B cell (primary cell): ENCODE measurements around the gene CPA1. TPM values are rescaled to one million over a fixed set of nuclear protein-coding genes. Genes with fewer than 3 reads are reported as not detected.

Experiments
- ATAC-seq: fragments of 200-7000 bp; cut with Tn5 transposase; one replicate; pipeline ENCODE4 v1.10.0; 2021; ENCODE audit warnings: low read depth, mild to moderate bottlenecking, moderate number of reproducible peaks, moderate library complexity
- CTCF ChIA-PET: fragments of 350-600 bp; sonication (Branson Sonifier 250); formaldehyde crosslinking; loops from one replicate; lab custom pipeline; 2021; ENCODE audit warnings: antibody characterized with exemption, inconsistent platforms; lab: Charles Lee
- POLR2A ChIA-PET: fragments of 350-600 bp; sonication (Branson Sonifier 250); formaldehyde crosslinking; loops from one replicate; lab custom pipeline; 2021; ENCODE audit warnings: antibody characterized with exemption; lab: Charles Lee
- DNase-seq: peaks from one replicate; pipeline ENCODE4 v3.0.0; 2013
- H2AFZ ChIP-seq: 2 replicates; pipeline ENCODE4 v1.6.1; 2012; ENCODE audit warnings: mild to moderate bottlenecking, low read depth, low read length; ENCODE audit not compliant: insufficient read depth, poor library complexity, severe bottlenecking
- H3K27ac ChIP-seq, 2 donors: 1 replicate in 1 of 2; 2 replicates in 1 of 2; pipeline ENCODE4 v1.5.1; 2012 to 2013; ENCODE audit warnings: low read length in 2 of 2, mild to moderate bottlenecking in 2 of 2, moderate library complexity in 1 of 2
- H3K27me3 ChIP-seq, 4 experiments: fragments of 200-600 bp in 1 of 4; sonication (generic) in 1 of 4; replicated peaks in 1 of 4; 1 replicate in 2 of 4; 2 replicates in 2 of 4; pipeline versions ENCODE4 v1.6.1 to v1.7.0; 2013 to 2016; ENCODE audit warnings: low read length in 3 of 4, mild to moderate bottlenecking in 2 of 4, mixed read lengths in 1 of 4, moderate library complexity in 1 of 4; ENCODE audit not compliant: insufficient read depth in 4 of 4, control insufficient read depth in 3 of 4; ENCODE audit errors: control extremely low read depth in 1 of 4
- H3K36me3 ChIP-seq, 2 experiments: replicated peaks in 1 of 2; 1 replicate in 1 of 2; 2 replicates in 1 of 2; pipeline versions ENCODE4 v1.6.1 to v1.7.1; 2013; ENCODE audit warnings: low read length in 1 of 2; ENCODE audit not compliant: insufficient read depth in 2 of 2, control insufficient read depth in 1 of 2; ENCODE audit errors: control extremely low read depth in 1 of 2, extremely low read depth in 1 of 2
- H3K4me1 ChIP-seq, 2 donors: fragments of 200-600 bp in 1 of 2; sonication (generic) in 1 of 2; 1 replicate in 1 of 2; 2 replicates in 1 of 2; pipeline versions ENCODE4 v1.5.1 to v1.6.1; 2013 to 2017; ENCODE audit warnings: low read length in 2 of 2; ENCODE audit not compliant: control insufficient read depth in 2 of 2, insufficient read depth in 2 of 2
- H3K4me2 ChIP-seq: replicated peaks from 2 replicates; pipeline ENCODE3; 2012; ENCODE audit warnings: mild to moderate bottlenecking, low read depth, low read length; ENCODE audit not compliant: poor library complexity, severe bottlenecking
- H3K4me3 ChIP-seq, 5 experiments: fragments of 200-600 bp in 1 of 5; sonication (generic) in 1 of 5; 1 replicate in 3 of 5; 2 replicates in 2 of 5; pipeline versions ENCODE4 v1.5.1 to v1.7.0; 2011 to 2016; ENCODE audit warnings: low read length in 4 of 5, mild to moderate bottlenecking in 4 of 5, low read depth in 2 of 5, control low read depth in 1 of 5, moderate library complexity in 1 of 5; ENCODE audit not compliant: insufficient read depth in 1 of 5; ENCODE audit errors: control extremely low read depth in 1 of 5, extremely low read depth in 1 of 5
- H3K79me2 ChIP-seq: fragments of 200-600 bp; sonication (generic); one replicate; pipeline ENCODE4 v1.6.0; 2016; ENCODE audit warnings: low read length; ENCODE audit not compliant: control insufficient read depth, insufficient read depth
- H3K9ac ChIP-seq: fragments of 200-600 bp; sonication (generic); 2 replicates; pipeline ENCODE4 v1.6.1; 2017; ENCODE audit warnings: mild to moderate bottlenecking, low read length, moderate library complexity
- H3K9me3 ChIP-seq, 3 donors: one replicate each; pipeline versions ENCODE4 v1.6.1 to v1.7.1; 2013; ENCODE audit warnings: low read length in 2 of 3; ENCODE audit not compliant: control insufficient read depth in 2 of 3, insufficient read depth in 1 of 3; ENCODE audit errors: control extremely low read depth in 1 of 3
- H4K20me1 ChIP-seq: 2 replicates; pipeline ENCODE4 v1.6.0; 2012; ENCODE audit warnings: mild to moderate bottlenecking, low read length; ENCODE audit not compliant: insufficient read depth, control insufficient read depth, poor library complexity, severe bottlenecking
- H3K27ac Mint-ChIP-seq: one replicate; pipeline ENCODE4 v1.8.0; 2021; ENCODE audit warnings: mixed read lengths
- H3K27me3 Mint-ChIP-seq: one replicate; pipeline ENCODE4 v1.8.0; 2021; ENCODE audit warnings: mixed read lengths
- H3K4me1 Mint-ChIP-seq: one replicate; pipeline ENCODE4 v1.8.0; 2021; ENCODE audit warnings: mixed read lengths
- H3K4me3 Mint-ChIP-seq: one replicate; pipeline ENCODE4 v1.8.0; 2021; ENCODE audit warnings: mixed read lengths
- H3K9me3 Mint-ChIP-seq: one replicate; pipeline ENCODE4 v1.8.0; 2022; ENCODE audit warnings: mixed read lengths; ENCODE audit not compliant: insufficient read depth
- EZH2 ChIP-seq: IDR thresholded peaks from 2 replicates; pipeline ENCODE4 v1.6.1; 2012; ENCODE audit warnings: borderline replicate concordance, low read depth, mild to moderate bottlenecking, moderate library complexity, low read length; ENCODE audit not compliant: insufficient read depth, poor library complexity, severe bottlenecking
- WGBS: methylation state at CpG from one replicate; pipeline ENCODE4 v1.1.5; 2013; ENCODE audit warnings: missing lambda C conversion rate; ENCODE audit not compliant: insufficient coverage; 5-methylcytosine and 5-hydroxymethylcytosine counted together
- intact Hi-C: fragments of 100-400 bp; cut with micrococcal nuclease; formaldehyde crosslinking; loops from one replicate; pipeline ENCODE4 v1.10.0; 2022
- polyA plus RNA-seq: library from polyadenylated mRNA; depleted of rRNA; stranded (reverse); fragments of >200 nt; gene quantifications from 2 replicates; pipeline ENCODE4 v1.2.3, GENCODE V29; 2012
- total RNA-seq, 2 donors: library from RNA; stranded (reverse); fragments of 120-200 nt in 1 of 2; gene quantifications; 1 replicate in 1 of 2; 2 replicates in 1 of 2; pipeline versions ENCODE4 v1.2.3 to v1.2.4, GENCODE V29; 2013 to 2022
- TF ChIP-seq, protein P1 (sequence below): fragments of 200-600 bp; IDR thresholded peaks from one replicate; pipeline ENCODE4 v1.8.0; 2022; ENCODE audit warnings: antibody characterized with exemption, mild to moderate bottlenecking

CPA1 gene
- total and polyA plus RNA-seq, 2 donors (not counting 1 experiment from before 2014, with no cell fraction given), result not detected

DNA sequence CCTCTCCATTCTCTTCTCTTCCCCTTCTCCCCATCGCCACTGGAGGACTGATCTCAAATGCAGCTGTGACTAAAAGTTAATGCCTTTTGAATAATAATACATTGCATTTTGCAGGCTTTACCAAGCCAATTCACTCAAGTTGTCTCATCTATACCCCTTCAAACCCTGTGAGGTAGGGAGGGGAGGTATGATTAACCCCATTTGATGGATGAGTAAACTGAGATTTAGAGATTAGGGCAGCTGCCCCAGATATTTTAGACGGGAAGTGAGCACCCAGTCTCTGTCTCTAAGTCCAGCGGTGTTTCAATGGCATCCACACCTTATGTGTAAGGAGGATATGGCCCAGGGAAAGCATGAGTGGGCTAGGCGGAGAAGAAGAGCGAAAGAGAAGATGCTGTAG, 34.6 kb upstream of the CPA1 start:
- CTCF ChIA-PET, result no interaction called here
- intact Hi-C loops, result no loop called here
- H3K9me3 ChIP-seq, result peaks cover 0 to 5% (median 0%) of the 10 kb centered on the region in 3 donors

DNA sequence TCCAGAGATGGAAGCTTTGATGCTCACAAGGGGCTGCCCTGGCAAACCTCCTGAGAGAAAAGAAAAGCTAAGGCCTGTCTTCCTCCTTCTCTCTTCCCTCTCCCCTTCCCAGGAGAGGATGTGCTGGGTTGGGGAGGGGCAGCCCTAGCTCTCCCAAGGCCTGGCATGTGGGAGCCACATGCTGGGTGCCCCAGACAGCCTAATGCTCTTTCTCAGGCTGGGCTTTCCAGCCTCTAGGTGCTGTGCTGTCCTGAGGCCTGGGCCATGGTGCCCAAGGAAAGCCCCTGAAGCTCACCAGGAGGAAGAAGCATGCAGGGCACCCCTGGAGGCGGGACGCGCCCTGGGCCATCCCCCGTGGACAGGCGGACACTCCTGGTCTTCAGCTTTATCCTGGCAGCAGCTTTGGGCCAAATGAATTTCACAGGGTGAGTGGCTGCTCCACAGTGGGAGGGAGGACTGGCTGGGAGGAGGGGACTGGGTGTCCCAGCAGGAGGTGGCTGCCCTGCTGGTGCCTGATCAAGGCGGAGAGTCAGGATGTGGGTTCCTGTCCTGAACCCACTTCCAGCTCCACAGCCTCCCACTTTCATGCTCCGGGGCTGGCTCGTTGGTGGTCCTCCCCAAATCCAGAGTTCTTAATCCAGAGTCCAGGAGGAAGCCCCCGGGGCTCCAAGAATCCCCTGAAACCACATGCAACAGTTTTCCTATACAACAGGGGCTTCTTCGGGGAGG, 34.0 kb upstream of the CPA1 start:
- Mint-ChIP-seq H3K4me3 (no peak overlapping the region), H3K4me1 (no peaks in the 10 kb centered on the region), H3K27ac (no peak overlapping the region), H3K27me3 (peaks cover 21% of the 10 kb centered on the region), H3K9me3 (no peaks in the 10 kb centered on the region)
- H4K20me1 ChIP-seq, result no peaks in the 10 kb centered on the region
- H3K9ac ChIP-seq, result no peak overlapping the region
- ChIA-PET POLR2A (no interaction called here), CTCF (no interaction called here)
- intact Hi-C loops, result no loop called here
- H2AFZ ChIP-seq, result no peak overlapping the region
- no peaks in the 10 kb centered on the region for H3K4me1 ChIP-seq
- no peak for ATAC-seq
- peaks cover 0 to 2% (median 0%) of the 10 kb centered on the region in 4 experiments for H3K27me3 ChIP-seq
- no peak overlapping the region for H3K4me3 ChIP-seq
- no peak overlapping the region for H3K27ac ChIP-seq
- H3K4me2 ChIP-seq, result no peak overlapping the region
- WGBS, result 91% methylated on average over 9 of the region's 10 CpGs
- TF ChIP-seq EZH2, result no peak
- TF ChIP-seq, protein P1, sequence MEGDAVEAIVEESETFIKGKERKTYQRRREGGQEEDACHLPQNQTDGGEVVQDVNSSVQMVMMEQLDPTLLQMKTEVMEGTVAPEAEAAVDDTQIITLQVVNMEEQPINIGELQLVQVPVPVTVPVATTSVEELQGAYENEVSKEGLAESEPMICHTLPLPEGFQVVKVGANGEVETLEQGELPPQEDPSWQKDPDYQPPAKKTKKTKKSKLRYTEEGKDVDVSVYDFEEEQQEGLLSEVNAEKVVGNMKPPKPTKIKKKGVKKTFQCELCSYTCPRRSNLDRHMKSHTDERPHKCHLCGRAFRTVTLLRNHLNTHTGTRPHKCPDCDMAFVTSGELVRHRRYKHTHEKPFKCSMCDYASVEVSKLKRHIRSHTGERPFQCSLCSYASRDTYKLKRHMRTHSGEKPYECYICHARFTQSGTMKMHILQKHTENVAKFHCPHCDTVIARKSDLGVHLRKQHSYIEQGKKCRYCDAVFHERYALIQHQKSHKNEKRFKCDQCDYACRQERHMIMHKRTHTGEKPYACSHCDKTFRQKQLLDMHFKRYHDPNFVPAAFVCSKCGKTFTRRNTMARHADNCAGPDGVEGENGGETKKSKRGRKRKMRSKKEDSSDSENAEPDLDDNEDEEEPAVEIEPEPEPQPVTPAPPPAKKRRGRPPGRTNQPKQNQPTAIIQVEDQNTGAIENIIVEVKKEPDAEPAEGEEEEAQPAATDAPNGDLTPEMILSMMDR, result no peak
- H3K9me3 ChIP-seq, result peaks cover 0 to 5% (median 0%) of the 10 kb centered on the region in 3 donors
- H3K79me2 ChIP-seq, result no peaks in the 10 kb centered on the region
- DNase-seq, result no peak
- no peaks in the 10 kb centered on the region for H3K36me3 ChIP-seq

More for the DNA sequence above, 34.6 kb upstream of the CPA1 start:
- Histone ChIP-seq H4K20me1 (no peaks in the 10 kb centered on the region), H3K4me3 (no peak overlapping the region), H3K79me2 (no peaks in the 10 kb centered on the region), H3K36me3 (no peaks in the 10 kb centered on the region), H2AFZ (no peak overlapping the region), H3K4me1 (no peaks in the 10 kb centered on the region), H3K27ac (no peak overlapping the region), H3K9ac (no peak overlapping the region), H3K4me2 (no peak overlapping the region), H3K27me3 (peaks cover 0 to 2% (median 0%) of the 10 kb centered on the region in 4 experiments)
- DNase-seq (no peak), ATAC-seq (no peak)
- no peaks in the 10 kb centered on the region for H3K4me1 Mint-ChIP-seq
- no peaks in the 10 kb centered on the region for H3K9me3 Mint-ChIP-seq
- H3K27ac Mint-ChIP-seq, result no peak overlapping the region
- POLR2A ChIA-PET, result no interaction called here
- no peak for TF ChIP-seq EZH2
- TF ChIP-seq, protein P1, result no peak
- 94% methylated on average over 4 of the region's 5 CpGs for WGBS
- no peak overlapping the region for H3K4me3 Mint-ChIP-seq
- H3K27me3 Mint-ChIP-seq, result peaks cover 21% of the 10 kb centered on the region
